ENCODE results near the gene IRX3.

Gene IRX3

GRCh38 chr16:54242199-54242598 is 44.4 kb downstream of the IRX3 start:
- TF ChIP-seq ZNF274 (IDR thresholded peaks at IDR 0.05; ENCODE audit: low read depth, low read length) = no peak
- H3K4me3 ChIP-seq (ENCODE audit: low read length) = no peak overlapping the region

- H3K4me3 ChIP-seq (ENCODE audit: low read length) = no peak overlapping the region
- no peak for TF ChIP-seq ZNF274 (IDR thresholded peaks at IDR 0.05; ENCODE audit: low read depth, low read length)
Measured at GRCh38 chr16:54241525-54241924, 45.1 kb downstream of the IRX3 start.

- TF ChIP-seq ZNF274 (IDR thresholded peaks at IDR 0.05; ENCODE audit: low read depth, low read length) = no peak
- H3K4me3 ChIP-seq (ENCODE audit: low read length) = no peak overlapping the region
Measured at GRCh38 chr16:54240271-54241129, 46.1 kb downstream of the IRX3 start.

- no peak overlapping the region for H3K4me3 ChIP-seq (ENCODE audit: low read length)
- TF ChIP-seq ZNF274 (IDR thresholded peaks at IDR 0.05; ENCODE audit: low read depth, low read length) = no peak
Measured at GRCh38 chr16:54239456-54239855, 47.1 kb downstream of the IRX3 start.

- TF ChIP-seq ZNF274 (IDR thresholded peaks at IDR 0.05; ENCODE audit: low read depth, low read length) = no peak
- H3K4me3 ChIP-seq (ENCODE audit: low read length) = no peak overlapping the region
Measured at GRCh38 chr16:54236773-54237172, 49.8 kb downstream of the IRX3 start.

- no peak for TF ChIP-seq ZNF274 (IDR thresholded peaks at IDR 0.05; ENCODE audit: low read depth, low read length)
- H3K4me3 ChIP-seq (ENCODE audit: low read length) = no peak overlapping the region
Measured at GRCh38 chr16:54233615-54234014, 53.0 kb downstream of the IRX3 start.

Data from GM08714 (cell line).